Liver (tissue), 9 donors: Measurements from ENCODE around the gene BMP8A. TPM values are rescaled to one million over a fixed set of nuclear protein-coding genes. Genes with fewer than 3 reads are reported as not detected.

Experiments used
- DNase-seq: peaks from one replicate; pipeline ENCODE4 v3.0.0-alpha.2; 2017; ENCODE audit warnings: low spot score
- H3K27ac ChIP-seq, 2 donors: one replicate each; pipeline ENCODE4 v1.7.0; 2013; ENCODE audit warnings: inconsistent platforms in 2 of 2, low read length in 2 of 2, control low read depth in 1 of 2, low read depth in 1 of 2, mild to moderate bottlenecking in 1 of 2
- H3K27me3 ChIP-seq, 4 donors: one replicate each; pipeline versions ENCODE4 v1.6.1 to v1.7.0; 2013; ENCODE audit warnings: low read length in 3 of 4, inconsistent platforms in 1 of 4, mild to moderate bottlenecking in 1 of 4, moderate library complexity in 1 of 4; ENCODE audit not compliant: control insufficient read depth in 4 of 4, insufficient read depth in 4 of 4
- H3K36me3 ChIP-seq, 4 donors: one replicate each; pipeline versions ENCODE4 v1.6.1 to v1.7.0; 2013; ENCODE audit warnings: low read length in 3 of 4, mild to moderate bottlenecking in 3 of 4, low read depth in 1 of 4, moderate library complexity in 1 of 4; ENCODE audit not compliant: control insufficient read depth in 4 of 4, insufficient read depth in 3 of 4
- H3K4me1 ChIP-seq, 4 donors: one replicate each; pipeline versions ENCODE4 v1.6.1 to v1.7.0; 2013; ENCODE audit warnings: low read length in 3 of 4, mild to moderate bottlenecking in 3 of 4, moderate library complexity in 1 of 4; ENCODE audit not compliant: control insufficient read depth in 4 of 4, insufficient read depth in 4 of 4
- H3K4me3 ChIP-seq, 3 donors: one replicate each; pipeline versions ENCODE4 v1.6.1 to v1.7.0; 2013; ENCODE audit warnings: low read length in 3 of 3, control low read depth in 1 of 3, low read depth in 1 of 3, mild to moderate bottlenecking in 1 of 3
- H3K9ac ChIP-seq, 2 donors: one replicate each; pipeline ENCODE4 v1.7.0; 2013; ENCODE audit warnings: low read length in 2 of 2, mild to moderate bottlenecking in 2 of 2, moderate library complexity in 2 of 2, control low read depth in 1 of 2, low read depth in 1 of 2
- H3K9me3 ChIP-seq, 4 donors: one replicate each; pipeline versions ENCODE4 v1.6.1 to v1.7.0; 2013; ENCODE audit warnings: low read length in 3 of 4; ENCODE audit not compliant: control insufficient read depth in 4 of 4
- EGR1 ChIP-seq, 2 donors: IDR thresholded peaks; 2 replicates each; pipeline ENCODE4 v1.6.1; 2016 to 2018; ENCODE audit warnings: antibody characterized with exemption in 2 of 2, low read depth in 2 of 2
- FOXA1 ChIP-seq: IDR thresholded peaks from 2 replicates; pipeline ENCODE4 v1.6.1; 2016; ENCODE audit warnings: antibody characterized with exemption
- FOXA2 ChIP-seq: IDR thresholded peaks from 2 replicates; pipeline ENCODE4 v1.6.1; 2016; ENCODE audit warnings: antibody characterized with exemption
- GABPA ChIP-seq, 2 donors: IDR thresholded peaks in 1 of 2; conservative IDR thresholded peaks in 1 of 2; 2 replicates each; pipeline ENCODE4 v1.6.1; 2016; ENCODE audit warnings: antibody characterized with exemption in 2 of 2, mild to moderate bottlenecking in 1 of 2, moderate library complexity in 1 of 2
- HNF4A ChIP-seq, 2 donors: conservative IDR thresholded peaks; 2 replicates each; pipeline ENCODE4 v1.6.1; 2016; ENCODE audit warnings: antibody characterized with exemption in 2 of 2, mild to moderate bottlenecking in 2 of 2
- HNF4G ChIP-seq: IDR thresholded peaks from 2 replicates; pipeline ENCODE4 v1.6.1; 2016; ENCODE audit warnings: antibody characterized with exemption
- JUND ChIP-seq, 2 donors: IDR thresholded peaks; 2 replicates each; pipeline ENCODE4 v1.6.1; 2016; ENCODE audit warnings: antibody characterized with exemption in 2 of 2
- RAD21 ChIP-seq, 2 donors: IDR thresholded peaks; 2 replicates each; pipeline ENCODE4 v1.6.1; 2016; ENCODE audit warnings: antibody characterized with exemption in 2 of 2, mild to moderate bottlenecking in 2 of 2
- RXRA ChIP-seq, 2 donors: IDR thresholded peaks; 2 replicates each; pipeline ENCODE4 v1.6.1; 2017 to 2018; ENCODE audit warnings: antibody characterized with exemption in 2 of 2, mild to moderate bottlenecking in 1 of 2
- SP1 ChIP-seq: IDR thresholded peaks from 2 replicates; pipeline ENCODE4 v1.6.1; 2018; ENCODE audit warnings: antibody characterized with exemption, mild to moderate bottlenecking
- TAF1 ChIP-seq: conservative IDR thresholded peaks from 2 replicates; pipeline ENCODE4 v1.6.1; 2016; ENCODE audit warnings: antibody characterized with exemption, mild to moderate bottlenecking
- YY1 ChIP-seq: IDR thresholded peaks from 2 replicates; pipeline ENCODE4 v1.6.1; 2016; ENCODE audit warnings: antibody characterized with exemption, mild to moderate bottlenecking
- WGBS: extraction: QIAGEN DNeasy Blood & Tissue Kit; methylation state at CpG from one replicate; pipeline ENCODE4 v1.1.7; 2013; 5-methylcytosine and 5-hydroxymethylcytosine counted together
- polyA plus RNA-seq, 2 donors: library from polyadenylated mRNA; stranded (reverse) in 1 of 2; unstranded in 1 of 2; fragments of 200-250 nt in 1 of 2; fragments of >200 nt in 1 of 2; fragmentation: Nextera tagmentation in 1 of 2; extraction: Ambion mirVana in 1 of 2; gene quantifications; one replicate each; pipeline versions ENCODE4 v1.2.1 to v1.2.3, GENCODE V29; 2013 to 2015
- total RNA-seq, 2 donors: library from RNA; depleted of rRNA; stranded (reverse); fragments of >200 nt; gene quantifications; one replicate each; pipeline ENCODE4 v1.2.3, GENCODE V29; 2014
- TF ChIP-seq, protein P1 (sequence below): fragments of 150-350 bp; IDR thresholded peaks from 2 replicates; pipeline ENCODE4 v1.5.1; 2017; ENCODE audit warnings: improper control_type of control experiment, low read depth, low read length; ENCODE audit not compliant: missing input control
- TF ChIP-seq, protein P2 (sequence below): IDR thresholded peaks from 2 replicates; pipeline ENCODE4 v1.6.1; 2016; ENCODE audit warnings: antibody characterized with exemption
- TF ChIP-seq, protein P3 (sequence below): IDR thresholded peaks from 2 replicates; pipeline ENCODE4 v1.6.1; 2016; ENCODE audit warnings: antibody characterized with exemption
- TF ChIP-seq, protein P4 (sequence below): IDR thresholded peaks from 2 replicates; pipeline ENCODE4 v1.6.1; 2016; ENCODE audit warnings: antibody characterized with exemption, mild to moderate bottlenecking
- TF ChIP-seq, protein P5 (sequence below): IDR thresholded peaks from 2 replicates; pipeline ENCODE4 v1.6.1; 2016; ENCODE audit warnings: antibody characterized with exemption
- donor health status: healthy.
- donor health status: healthy.
- donor health status: healthy.
- donor health status: healthy.
- donor health status: healthy.

Gene BMP8A
- total and polyA plus RNA-seq, 4 donors, result not detected

DNA sequence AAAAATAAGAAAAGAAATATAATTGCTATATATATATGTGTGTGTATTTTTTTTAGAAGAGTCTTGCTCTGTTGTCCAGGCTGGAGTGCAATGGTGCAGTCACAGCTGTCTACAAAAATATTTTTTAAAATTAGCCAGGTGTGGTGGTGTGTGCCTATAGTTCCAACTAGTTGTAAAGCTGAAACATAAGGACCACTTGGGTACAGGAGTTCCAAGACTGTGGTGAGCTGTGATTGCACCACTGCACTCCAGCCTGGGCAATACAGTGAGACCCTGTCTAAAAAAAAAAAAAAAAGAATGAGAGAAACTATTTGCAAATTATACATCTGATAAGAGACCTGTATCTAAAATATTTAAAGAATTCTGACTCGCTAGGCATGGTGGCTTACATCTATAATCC lies 42.0 kb downstream of the BMP8A start:
- 97% methylated on average over 1 of the region's 1 CpG for WGBS
- no peak overlapping the region for H3K4me3 ChIP-seq
- TF ChIP-seq, protein P1, sequence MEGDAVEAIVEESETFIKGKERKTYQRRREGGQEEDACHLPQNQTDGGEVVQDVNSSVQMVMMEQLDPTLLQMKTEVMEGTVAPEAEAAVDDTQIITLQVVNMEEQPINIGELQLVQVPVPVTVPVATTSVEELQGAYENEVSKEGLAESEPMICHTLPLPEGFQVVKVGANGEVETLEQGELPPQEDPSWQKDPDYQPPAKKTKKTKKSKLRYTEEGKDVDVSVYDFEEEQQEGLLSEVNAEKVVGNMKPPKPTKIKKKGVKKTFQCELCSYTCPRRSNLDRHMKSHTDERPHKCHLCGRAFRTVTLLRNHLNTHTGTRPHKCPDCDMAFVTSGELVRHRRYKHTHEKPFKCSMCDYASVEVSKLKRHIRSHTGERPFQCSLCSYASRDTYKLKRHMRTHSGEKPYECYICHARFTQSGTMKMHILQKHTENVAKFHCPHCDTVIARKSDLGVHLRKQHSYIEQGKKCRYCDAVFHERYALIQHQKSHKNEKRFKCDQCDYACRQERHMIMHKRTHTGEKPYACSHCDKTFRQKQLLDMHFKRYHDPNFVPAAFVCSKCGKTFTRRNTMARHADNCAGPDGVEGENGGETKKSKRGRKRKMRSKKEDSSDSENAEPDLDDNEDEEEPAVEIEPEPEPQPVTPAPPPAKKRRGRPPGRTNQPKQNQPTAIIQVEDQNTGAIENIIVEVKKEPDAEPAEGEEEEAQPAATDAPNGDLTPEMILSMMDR, result no peak
- TF ChIP-seq EGR1 (IDR thresholded peaks at IDR 0.05; ENCODE audit: low read depth in 2 of 2), result no peak
- no peak for TF ChIP-seq FOXA2
- TF ChIP-seq, protein P2, sequence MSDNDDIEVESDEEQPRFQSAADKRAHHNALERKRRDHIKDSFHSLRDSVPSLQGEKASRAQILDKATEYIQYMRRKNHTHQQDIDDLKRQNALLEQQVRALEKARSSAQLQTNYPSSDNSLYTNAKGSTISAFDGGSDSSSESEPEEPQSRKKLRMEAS, result no peak
- TF ChIP-seq HNF4A (conservative IDR thresholded peaks at IDR 0.05), result no peak
- TF ChIP-seq, protein P3, sequence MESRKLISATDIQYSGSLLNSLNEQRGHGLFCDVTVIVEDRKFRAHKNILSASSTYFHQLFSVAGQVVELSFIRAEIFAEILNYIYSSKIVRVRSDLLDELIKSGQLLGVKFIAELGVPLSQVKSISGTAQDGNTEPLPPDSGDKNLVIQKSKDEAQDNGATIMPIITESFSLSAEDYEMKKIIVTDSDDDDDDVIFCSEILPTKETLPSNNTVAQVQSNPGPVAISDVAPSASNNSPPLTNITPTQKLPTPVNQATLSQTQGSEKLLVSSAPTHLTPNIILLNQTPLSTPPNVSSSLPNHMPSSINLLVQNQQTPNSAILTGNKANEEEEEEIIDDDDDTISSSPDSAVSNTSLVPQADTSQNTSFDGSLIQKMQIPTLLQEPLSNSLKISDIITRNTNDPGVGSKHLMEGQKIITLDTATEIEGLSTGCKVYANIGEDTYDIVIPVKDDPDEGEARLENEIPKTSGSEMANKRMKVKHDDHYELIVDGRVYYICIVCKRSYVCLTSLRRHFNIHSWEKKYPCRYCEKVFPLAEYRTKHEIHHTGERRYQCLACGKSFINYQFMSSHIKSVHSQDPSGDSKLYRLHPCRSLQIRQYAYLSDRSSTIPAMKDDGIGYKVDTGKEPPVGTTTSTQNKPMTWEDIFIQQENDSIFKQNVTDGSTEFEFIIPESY, result no peak
- no peak for TF ChIP-seq YY1
- no peak for TF ChIP-seq TAF1
- no peak for TF ChIP-seq JUND (IDR thresholded peaks at IDR 0.05)
- TF ChIP-seq SP1, result no peak
- TF ChIP-seq RXRA (IDR thresholded peaks at IDR 0.05), result no peak
- TF ChIP-seq, protein P4, sequence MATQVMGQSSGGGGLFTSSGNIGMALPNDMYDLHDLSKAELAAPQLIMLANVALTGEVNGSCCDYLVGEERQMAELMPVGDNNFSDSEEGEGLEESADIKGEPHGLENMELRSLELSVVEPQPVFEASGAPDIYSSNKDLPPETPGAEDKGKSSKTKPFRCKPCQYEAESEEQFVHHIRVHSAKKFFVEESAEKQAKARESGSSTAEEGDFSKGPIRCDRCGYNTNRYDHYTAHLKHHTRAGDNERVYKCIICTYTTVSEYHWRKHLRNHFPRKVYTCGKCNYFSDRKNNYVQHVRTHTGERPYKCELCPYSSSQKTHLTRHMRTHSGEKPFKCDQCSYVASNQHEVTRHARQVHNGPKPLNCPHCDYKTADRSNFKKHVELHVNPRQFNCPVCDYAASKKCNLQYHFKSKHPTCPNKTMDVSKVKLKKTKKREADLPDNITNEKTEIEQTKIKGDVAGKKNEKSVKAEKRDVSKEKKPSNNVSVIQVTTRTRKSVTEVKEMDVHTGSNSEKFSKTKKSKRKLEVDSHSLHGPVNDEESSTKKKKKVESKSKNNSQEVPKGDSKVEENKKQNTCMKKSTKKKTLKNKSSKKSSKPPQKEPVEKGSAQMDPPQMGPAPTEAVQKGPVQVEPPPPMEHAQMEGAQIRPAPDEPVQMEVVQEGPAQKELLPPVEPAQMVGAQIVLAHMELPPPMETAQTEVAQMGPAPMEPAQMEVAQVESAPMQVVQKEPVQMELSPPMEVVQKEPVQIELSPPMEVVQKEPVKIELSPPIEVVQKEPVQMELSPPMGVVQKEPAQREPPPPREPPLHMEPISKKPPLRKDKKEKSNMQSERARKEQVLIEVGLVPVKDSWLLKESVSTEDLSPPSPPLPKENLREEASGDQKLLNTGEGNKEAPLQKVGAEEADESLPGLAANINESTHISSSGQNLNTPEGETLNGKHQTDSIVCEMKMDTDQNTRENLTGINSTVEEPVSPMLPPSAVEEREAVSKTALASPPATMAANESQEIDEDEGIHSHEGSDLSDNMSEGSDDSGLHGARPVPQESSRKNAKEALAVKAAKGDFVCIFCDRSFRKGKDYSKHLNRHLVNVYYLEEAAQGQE, result no peak
- H3K27me3 ChIP-seq, result no peaks in the 10 kb centered on the region
- no peaks in the 10 kb centered on the region for H3K9me3 ChIP-seq
- DNase-seq, result no peak
- H3K27ac ChIP-seq, result no peak overlapping the region
- H3K36me3 ChIP-seq, result peaks cover 6 to 36% (median 10%) of the 10 kb centered on the region in 4 donors
- H3K4me1 ChIP-seq, result no peaks in the 10 kb centered on the region
- H3K9ac ChIP-seq, result no peak overlapping the region

DNA sequence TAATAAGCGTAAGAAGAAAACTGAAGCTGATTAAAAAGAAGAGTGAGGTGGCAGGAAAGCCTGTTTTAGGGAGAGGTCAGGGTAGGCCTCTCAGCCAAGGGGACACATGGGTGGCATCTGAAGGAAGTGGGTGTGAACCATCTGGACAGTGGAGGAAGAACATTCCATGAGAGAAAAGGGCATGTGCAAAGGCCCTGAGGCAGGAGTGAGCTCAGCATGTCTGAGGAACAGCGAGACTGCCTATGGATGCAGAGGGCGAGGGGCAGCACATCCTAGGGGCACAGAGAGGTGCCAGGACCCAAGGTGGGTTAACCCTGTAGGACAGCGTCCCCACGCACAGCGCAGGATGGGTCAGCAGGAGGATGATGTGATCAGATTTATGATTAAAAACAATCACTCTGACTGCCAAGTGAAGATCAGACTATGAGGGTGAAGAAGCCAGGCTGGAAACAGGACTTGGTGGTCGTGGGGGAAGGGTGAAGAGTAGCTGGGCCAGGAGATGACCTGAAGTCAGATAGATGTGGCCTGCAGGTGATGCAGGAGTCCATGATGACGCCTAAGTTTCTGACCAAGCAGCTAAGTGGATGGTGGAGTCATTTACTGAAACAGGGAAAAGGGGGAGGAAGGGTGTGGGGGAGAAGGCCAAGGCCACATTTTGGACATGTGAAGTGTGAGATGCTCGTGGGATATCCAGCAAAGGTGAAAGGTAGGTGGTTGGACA lies 47.3 kb downstream of the BMP8A start:
- Histone ChIP-seq H3K27ac (no peak overlapping the region), H3K4me1 (no peaks in the 10 kb centered on the region), H3K9me3 (no peaks in the 10 kb centered on the region), H3K4me3 (no peak overlapping the region), H3K9ac (no peak overlapping the region), H3K27me3 (no peaks in the 10 kb centered on the region), H3K36me3 (peaks cover 1 to 28% (median 8%) of the 10 kb centered on the region in 4 donors)
- 88% methylated on average over 9 of the region's 9 CpGs for whole genome bisulfite sequencing
- DNase-seq, result no peak
- no peak for TF ChIP-seq TAF1
- no peak for TF ChIP-seq FOXA1
- TF ChIP-seq, protein P2, result no peak
- TF ChIP-seq HNF4A (conservative IDR thresholded peaks at IDR 0.05), result no peak
- TF ChIP-seq FOXA2, result no peak
- no peak for TF ChIP-seq RAD21 (IDR thresholded peaks at IDR 0.05)
- TF ChIP-seq, protein P5, sequence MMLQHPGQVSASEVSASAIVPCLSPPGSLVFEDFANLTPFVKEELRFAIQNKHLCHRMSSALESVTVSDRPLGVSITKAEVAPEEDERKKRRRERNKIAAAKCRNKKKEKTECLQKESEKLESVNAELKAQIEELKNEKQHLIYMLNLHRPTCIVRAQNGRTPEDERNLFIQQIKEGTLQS, result no peak
- no peak for TF ChIP-seq GABPA (IDR thresholded peaks at IDR 0.05 in 1 of 2, conservative IDR thresholded peaks at IDR 0.05 in 1 of 2)
- TF ChIP-seq, protein P4, result no peak
- no peak for TF ChIP-seq HNF4G
- TF ChIP-seq, protein P3, result no peak
- TF ChIP-seq YY1, result no peak
- no peak for TF ChIP-seq SP1
- no peak for TF ChIP-seq RXRA (IDR thresholded peaks at IDR 0.05)
